Adrenal gland (tissue), 12 donors: ENCODE measurements around the gene METRNL. TPM values are rescaled to one million over a fixed set of nuclear protein-coding genes. Genes with fewer than 3 reads are reported as not detected.

ENCODE experiments used
- DNase-seq, 7 donors: peaks; one replicate each; pipeline ENCODE4 v3.0.0-alpha.2; 2019 to 2020
- H3K27ac ChIP-seq, 5 donors: fragments of 200-600 bp; sonication (generic) in 4 of 5; 1 replicate in 3 of 5; 2 replicates in 2 of 5; pipeline versions ENCODE4 v1.5.1 to v1.8.0; 2016 to 2020; ENCODE audit warnings: mild to moderate bottlenecking in 1 of 5
- H3K27me3 ChIP-seq: fragments of 200-600 bp; 2 replicates; pipeline ENCODE4 v1.8.0; 2021
- H3K36me3 ChIP-seq, 2 donors: fragments of 200-600 bp; replicated peaks in 1 of 2; 1 replicate in 1 of 2; 2 replicates in 1 of 2; pipeline versions ENCODE4 v1.5.1 to v1.8.0; 2018 to 2022
- H3K4me1 ChIP-seq, 2 donors: fragments of 200-600 bp; replicated peaks in 1 of 2; 1 replicate in 1 of 2; 2 replicates in 1 of 2; pipeline versions ENCODE4 v1.5.1 to v1.8.0; 2018 to 2021
- H3K4me3 ChIP-seq, 4 donors: fragments of 200-600 bp; sonication (generic) in 3 of 4; one replicate each; pipeline ENCODE4 v1.5.1; 2016 to 2018
- H3K9me3 ChIP-seq, 3 donors: fragments of 200-600 bp; sonication (generic) in 1 of 3; replicated peaks in 1 of 3; 1 replicate in 2 of 3; 2 replicates in 1 of 3; pipeline versions ENCODE4 v1.5.1 to v1.8.0; 2016 to 2021
- POLR2A ChIP-seq, 2 donors: fragments of 450-650 bp; IDR thresholded peaks; one replicate each; pipeline ENCODE4 v1.6.1; 2017; ENCODE audit warnings: antibody characterized with exemption in 2 of 2, mild to moderate bottlenecking in 2 of 2, moderate library complexity in 1 of 2
- WGBS, 4 donors: extraction: QIAGEN DNeasy Blood & Tissue Kit in 2 of 4; methylation state at CpG; one replicate each; pipeline versions ENCODE4 v1.1.5 to v1.1.7; 2013 to 2017; 5-methylcytosine and 5-hydroxymethylcytosine counted together
- intact Hi-C, 2 donors: fragments of 100-400 bp; cut with DNase I; formaldehyde crosslinking; loops; one replicate each; pipeline versions ENCODE4 v1.14.1 to v1.15.0; 2022 to 2023
- polyA plus RNA-seq, 3 donors: library from polyadenylated mRNA; stranded (reverse); fragments of 200-250 nt in 2 of 3; fragments of 350-450 nt in 1 of 3; fragmentation: Illumina TruSeq in 1 of 3; extraction: RNeasy Lipid Tissue Mini Kit (QIAGEN cat#74804) in 1 of 3; gene quantifications; one replicate each; pipeline ENCODE4 v1.2.3, GENCODE V29; 2013 to 2014
- total RNA-seq, 9 donors: library from RNA; depleted of rRNA in 4 of 9; stranded (reverse); fragments of >200 nt in 4 of 9; fragments of 120-200 nt in 1 of 9; fragmentation: NEBNext Ultra II Directional in 1 of 9; extraction: Animal tissue kit (Norgen Biotek cat#: 25700) in 1 of 9; gene quantifications; one replicate each; pipeline versions ENCODE4 v1.1.0 to v1.2.4, GENCODE V29; 2013 to 2023
- TF ChIP-seq, protein P1 (sequence below), 6 experiments: fragments of 450-650 bp in 4 of 6; fragments of 200-600 bp in 2 of 6; sonication (generic) in 1 of 6; IDR thresholded peaks; 1 replicate in 5 of 6; 2 replicates in 1 of 6; pipeline versions ENCODE4 v1.5.1 to v1.8.0; 2016 to 2021; ENCODE audit warnings: antibody characterized with exemption in 6 of 6, mild to moderate bottlenecking in 2 of 6, moderate library complexity in 1 of 6
- donor health status: healthy with polysubstance abuse.
- donor health status: Bipolar disorder and iron deficiency.
- donor health status: DM: yes; HTN: yes; CAD: no.
- donor health status: DM: no; HTN: no; CAD: no.
- donor health status: DM: no; HTN: no; CAD: no.
- donor health status: DM: yes; HTN: yes; CAD: no.

The METRNL gene
- total and polyA plus RNA-seq, 12 donors, result 1.9 to 72.7 (median 25.9) TPM

DNA sequence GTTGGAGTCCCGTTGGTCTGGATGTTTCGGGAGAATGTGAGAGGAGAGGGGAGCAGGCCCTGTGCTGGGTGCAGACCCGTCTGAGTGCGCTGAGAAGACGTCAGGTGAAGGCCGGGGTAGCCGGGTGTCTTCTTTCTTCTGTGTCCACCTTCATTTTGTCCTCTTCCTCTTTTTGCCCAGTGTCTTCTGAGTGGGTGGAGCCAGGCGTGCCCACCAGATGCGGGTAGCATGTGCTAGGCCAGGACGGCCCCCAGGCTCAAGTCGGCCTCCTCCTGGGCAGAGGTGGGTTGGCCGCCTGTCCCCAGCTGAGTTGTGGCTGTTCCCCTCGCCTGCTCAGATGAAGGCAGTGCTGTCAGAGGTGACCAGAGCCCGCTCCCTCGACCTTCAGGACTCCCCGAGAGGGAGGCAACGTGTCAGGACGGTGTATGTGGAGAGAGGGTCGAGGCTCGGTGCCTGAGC, 3.5 kb downstream of the METRNL start:
- TF ChIP-seq, protein P1, sequence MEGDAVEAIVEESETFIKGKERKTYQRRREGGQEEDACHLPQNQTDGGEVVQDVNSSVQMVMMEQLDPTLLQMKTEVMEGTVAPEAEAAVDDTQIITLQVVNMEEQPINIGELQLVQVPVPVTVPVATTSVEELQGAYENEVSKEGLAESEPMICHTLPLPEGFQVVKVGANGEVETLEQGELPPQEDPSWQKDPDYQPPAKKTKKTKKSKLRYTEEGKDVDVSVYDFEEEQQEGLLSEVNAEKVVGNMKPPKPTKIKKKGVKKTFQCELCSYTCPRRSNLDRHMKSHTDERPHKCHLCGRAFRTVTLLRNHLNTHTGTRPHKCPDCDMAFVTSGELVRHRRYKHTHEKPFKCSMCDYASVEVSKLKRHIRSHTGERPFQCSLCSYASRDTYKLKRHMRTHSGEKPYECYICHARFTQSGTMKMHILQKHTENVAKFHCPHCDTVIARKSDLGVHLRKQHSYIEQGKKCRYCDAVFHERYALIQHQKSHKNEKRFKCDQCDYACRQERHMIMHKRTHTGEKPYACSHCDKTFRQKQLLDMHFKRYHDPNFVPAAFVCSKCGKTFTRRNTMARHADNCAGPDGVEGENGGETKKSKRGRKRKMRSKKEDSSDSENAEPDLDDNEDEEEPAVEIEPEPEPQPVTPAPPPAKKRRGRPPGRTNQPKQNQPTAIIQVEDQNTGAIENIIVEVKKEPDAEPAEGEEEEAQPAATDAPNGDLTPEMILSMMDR (IDR thresholded peaks at IDR 0.05), result no peak
- TF ChIP-seq POLR2A (IDR thresholded peaks at IDR 0.05), result no peak
- Histone ChIP-seq H3K27ac (peak overlapping the region in 1 of 5 donors; percentile 57), H3K27me3 (no peaks in the 10 kb centered on the region), H3K4me3 (no peak overlapping the region), H3K9me3 (no peaks in the 10 kb centered on the region), H3K36me3 (peaks cover 0 to 6% of the 10 kb centered on the region in 2 donors), H3K4me1 (peaks cover 0 to 25% of the 10 kb centered on the region in 2 donors)
- 85 to 92% (median 89%) methylated on average over 5 to 20 of the region's 20 CpGs for WGBS, 4 donors
- intact Hi-C loops, result no loop called here
- DNase-seq, result no peak

DNA sequence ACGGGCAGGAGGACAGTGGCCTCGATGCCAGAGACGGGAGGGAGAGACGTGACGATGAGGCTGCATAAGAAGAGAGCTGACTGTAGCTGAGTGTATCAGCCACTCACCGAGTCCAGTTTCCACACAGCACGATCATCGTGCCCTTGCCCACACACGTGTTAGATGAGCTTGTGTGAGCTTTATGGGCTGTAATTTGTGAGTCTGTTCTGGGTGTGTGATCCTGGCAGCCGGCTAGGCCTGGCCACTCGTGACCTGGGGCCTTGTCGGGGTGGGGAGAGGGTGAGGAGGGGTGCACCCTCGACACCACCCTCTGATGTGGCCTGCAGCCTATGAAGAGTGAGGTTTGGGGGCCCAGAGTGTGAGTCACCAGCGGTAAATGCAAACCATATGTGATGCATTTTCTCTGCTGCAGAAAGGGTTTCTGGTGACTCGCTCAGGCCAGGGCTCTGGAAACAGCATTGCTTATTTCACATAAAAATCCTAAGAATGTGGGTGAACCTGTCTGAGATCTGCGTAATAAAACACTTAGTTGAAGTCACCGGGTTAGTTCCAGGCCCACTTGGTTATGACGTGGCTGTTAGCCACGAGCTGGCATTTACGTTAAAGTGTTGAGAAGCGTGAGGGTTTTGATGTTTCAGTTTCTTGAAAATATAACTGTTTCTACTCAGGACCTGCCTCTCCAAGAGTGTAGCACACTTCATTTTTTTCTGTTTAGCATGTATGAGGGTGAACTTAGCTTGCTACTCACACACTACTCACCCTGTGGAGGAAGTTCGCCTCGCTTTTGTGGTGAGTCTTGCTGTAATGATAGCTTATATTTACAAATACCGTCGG, 4.2 kb downstream of the METRNL start:
- Histone ChIP-seq H3K36me3 (peaks cover 0 to 6% of the 10 kb centered on the region in 2 donors), H3K4me1 (peaks cover 0 to 20% of the 10 kb centered on the region in 2 donors), H3K4me3 (no peak overlapping the region), H3K27ac (peak overlapping the region in 1 of 5 donors; percentile 57), H3K27me3 (no peaks in the 10 kb centered on the region), H3K9me3 (no peaks in the 10 kb centered on the region)
- DNase-seq, result no peak
- intact Hi-C loops, result no loop called here
- TF ChIP-seq, protein P1 (IDR thresholded peaks at IDR 0.05), result no peak
- no peak for TF ChIP-seq POLR2A (IDR thresholded peaks at IDR 0.05)
- WGBS, 4 donors, result 73 to 81% (median 76%) methylated on average over 21 to 25 of the region's 25 CpGs

- H3K4me3 ChIP-seq, result no peak overlapping the region
- H3K27ac ChIP-seq, result no peak overlapping the region
- no peak for DNase-seq
Measured at GRCh38 chr17:83084214-83084613, 4.8 kb downstream of the METRNL start.

DNA sequence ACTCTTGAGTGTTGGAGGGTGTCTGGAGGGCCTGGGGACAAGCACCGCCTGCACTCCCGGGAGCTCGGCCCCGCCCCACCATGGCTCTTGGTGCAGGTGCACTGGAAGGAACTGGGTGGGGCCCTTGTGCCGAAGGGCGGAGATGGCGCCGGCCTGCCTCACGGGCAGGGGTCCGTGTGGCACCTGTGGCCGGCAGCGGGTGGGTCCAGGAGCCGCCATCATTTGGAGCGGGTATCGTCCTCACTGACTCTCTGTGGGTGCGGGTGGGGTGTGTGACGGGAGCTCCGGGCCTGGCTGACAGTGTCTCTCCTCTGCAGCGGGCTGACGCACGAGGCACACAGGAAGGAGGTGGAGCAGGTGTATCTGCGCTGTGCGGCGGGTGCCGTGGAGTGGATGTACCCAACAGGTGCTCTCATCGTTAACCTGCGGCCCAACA, 5.2 kb downstream of the METRNL start:
- Histone ChIP-seq H3K4me1 (peaks cover 0 to 15% of the 10 kb centered on the region in 2 donors), H3K27ac (no peak overlapping the region), H3K27me3 (no peaks in the 10 kb centered on the region), H3K36me3 (peaks cover 0 to 6% of the 10 kb centered on the region in 2 donors), H3K9me3 (no peaks in the 10 kb centered on the region), H3K4me3 (no peak overlapping the region)
- WGBS, 4 donors, result 90 to 95% (median 94%) methylated on average over 18 to 27 of the region's 27 CpGs
- intact Hi-C loops, result no loop called here
- DNase-seq, result no peak
- no peak for TF ChIP-seq POLR2A (IDR thresholded peaks at IDR 0.05)
- TF ChIP-seq, protein P1 (IDR thresholded peaks at IDR 0.05), result no peak

More at GRCh38 chr17:83084214-83084613, 4.8 kb downstream of the METRNL start:
- Histone ChIP-seq H3K9me3 (no peaks in the 10 kb centered on the region), H3K4me1 (peaks cover 0 to 15% of the 10 kb centered on the region in 2 donors), H3K36me3 (peaks cover 0 to 6% of the 10 kb centered on the region in 2 donors), H3K27me3 (no peaks in the 10 kb centered on the region)
- WGBS, 4 donors, result 82 to 87% (median 83%) methylated on average over 6 to 9 of the region's 9 CpGs
- TF ChIP-seq, protein P1 (IDR thresholded peaks at IDR 0.05), result no peak
- no peak for TF ChIP-seq POLR2A (IDR thresholded peaks at IDR 0.05)
- intact Hi-C loops, result no loop called here
